HG03571 (cell line): ENCODE results near the gene ZDHHC14.

ENCODE experiments used
- ATAC-seq: cut with Tn5 transposase; IDR thresholded peaks from one replicate; pipeline ENCODE4 v1.9.1; 2021; ENCODE audit not compliant: unreplicated experiment

Gene ZDHHC14

DNA sequence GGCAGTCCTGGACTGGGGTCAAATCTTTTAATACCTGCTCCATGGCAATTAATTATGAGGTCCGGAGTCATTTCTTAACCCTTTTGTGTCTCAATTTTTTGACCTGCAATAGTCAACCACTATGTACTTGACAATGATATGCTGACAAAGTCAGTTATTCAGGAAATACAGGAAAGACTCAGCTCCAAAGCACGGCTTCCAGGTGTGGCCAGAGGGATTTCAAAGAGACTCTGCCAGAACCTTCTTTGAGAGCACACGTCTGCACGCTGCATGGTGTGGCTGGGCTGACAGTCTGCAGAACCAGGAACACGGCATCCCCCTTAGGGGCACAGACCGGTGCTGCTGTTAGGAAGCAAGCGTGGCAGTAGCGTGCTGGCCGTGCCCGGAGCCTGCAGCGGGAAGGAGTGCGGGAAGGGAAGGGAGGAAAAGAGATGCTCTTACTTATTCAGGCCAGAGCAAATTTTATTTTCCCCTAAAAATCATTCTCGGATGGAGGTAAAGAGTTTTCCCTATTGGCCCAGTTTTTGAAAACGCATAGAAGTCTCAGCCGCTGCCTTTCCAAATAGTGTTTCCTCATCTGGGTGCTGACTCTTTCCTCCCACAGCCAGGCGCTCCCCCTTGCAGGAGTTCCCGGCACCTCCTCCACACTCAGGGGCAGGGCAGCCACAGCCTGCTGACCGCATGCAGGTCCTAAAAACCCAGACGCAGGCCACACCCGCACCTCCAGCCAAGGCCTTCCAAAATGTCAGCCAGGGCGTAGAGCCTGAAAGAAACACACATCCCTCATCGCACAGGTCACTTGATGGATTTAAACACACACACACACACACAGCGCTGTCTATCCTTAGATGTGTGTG is 254.6 kb downstream of the ZDHHC14 start:
- ATAC-seq, result no peak

DNA sequence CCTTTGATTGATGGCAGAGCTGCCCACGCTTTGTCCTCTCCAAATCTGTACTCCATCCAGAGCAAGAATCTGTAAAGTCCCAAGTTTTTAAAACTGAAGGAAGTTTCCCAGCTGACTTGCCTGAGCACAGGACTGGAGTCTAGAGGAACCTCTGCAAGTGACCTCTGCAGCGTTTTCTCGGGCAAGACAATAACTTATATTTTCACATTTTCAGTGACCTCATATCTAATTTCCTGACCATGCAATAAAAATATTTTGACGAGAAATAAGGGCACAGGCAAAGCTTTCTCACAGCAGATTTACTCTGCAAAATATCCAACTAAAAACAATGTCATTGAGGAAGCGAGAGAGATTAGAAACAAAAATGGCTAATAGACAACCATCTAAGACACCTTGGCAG is 256.5 kb downstream of the ZDHHC14 start:
- ATAC-seq, result no peak

GRCh38 chr6:157637941-157638662 is 257.1 kb downstream of the ZDHHC14 start:
- ATAC-seq, result no peak

DNA sequence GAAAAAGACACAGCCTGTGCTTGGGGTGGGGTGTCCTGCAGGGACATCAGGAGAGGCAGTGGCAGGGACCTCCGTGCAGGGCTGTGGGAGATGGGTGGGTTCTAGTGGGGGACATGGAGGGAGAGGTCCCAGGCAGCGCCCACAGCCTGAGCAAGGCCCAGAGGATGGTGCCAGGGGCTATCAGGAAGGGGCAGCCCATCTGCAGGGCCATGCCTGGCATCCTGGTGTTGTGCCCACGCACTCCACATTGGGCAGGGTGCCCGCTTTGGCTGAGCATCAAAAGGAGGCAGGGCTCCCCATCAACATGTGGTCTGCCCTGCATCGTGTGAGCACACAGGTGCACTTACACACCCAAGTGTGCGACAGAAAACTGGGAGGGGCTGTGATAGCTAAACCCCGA is 257.8 kb downstream of the ZDHHC14 start:
- no peak for ATAC-seq

- ATAC-seq, result no peak
These were observed 259.9 kb downstream of the ZDHHC14 start for GRCh38 chr6:157640746-157641451.

DNA sequence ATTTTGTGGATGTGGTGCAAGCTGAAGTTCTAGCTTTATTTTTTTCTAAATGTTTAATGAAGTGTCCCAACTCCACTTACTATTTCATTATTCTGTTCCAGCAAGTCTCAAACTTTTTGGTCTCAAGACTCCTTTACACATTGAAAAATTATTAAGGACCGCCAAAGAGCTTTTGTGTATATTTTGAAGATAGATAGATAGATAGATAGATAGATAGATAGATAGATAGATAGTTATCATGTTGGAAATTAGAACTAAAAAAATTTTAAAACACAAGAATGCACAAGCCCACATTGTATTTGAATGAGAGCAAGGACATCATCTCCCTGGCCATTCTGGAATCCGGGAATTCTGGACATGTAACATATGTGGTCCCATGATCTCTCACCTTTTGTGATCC is 260.8 kb downstream of the ZDHHC14 start:
- ATAC-seq, result no peak

DNA sequence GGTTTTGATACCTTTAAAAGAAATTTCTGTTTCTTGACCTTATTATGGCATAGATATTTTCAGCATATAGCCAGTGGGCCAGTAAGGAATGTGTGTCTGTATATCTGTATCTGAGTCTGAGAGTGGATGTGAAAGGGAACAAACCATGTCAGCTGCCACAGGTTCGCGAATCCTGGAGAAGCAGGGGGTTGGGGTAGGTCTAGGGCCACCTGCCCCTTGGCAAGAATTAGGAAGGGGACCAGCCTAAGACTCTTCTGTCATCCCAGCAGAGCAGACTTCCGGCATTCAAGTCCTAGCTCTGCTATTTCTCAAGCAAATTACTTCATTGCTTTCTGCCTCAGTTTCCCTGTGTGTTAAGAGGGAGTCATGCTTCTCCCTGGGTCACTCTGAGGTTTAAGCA is 261.7 kb downstream of the ZDHHC14 start:
- ATAC-seq, result no peak

DNA sequence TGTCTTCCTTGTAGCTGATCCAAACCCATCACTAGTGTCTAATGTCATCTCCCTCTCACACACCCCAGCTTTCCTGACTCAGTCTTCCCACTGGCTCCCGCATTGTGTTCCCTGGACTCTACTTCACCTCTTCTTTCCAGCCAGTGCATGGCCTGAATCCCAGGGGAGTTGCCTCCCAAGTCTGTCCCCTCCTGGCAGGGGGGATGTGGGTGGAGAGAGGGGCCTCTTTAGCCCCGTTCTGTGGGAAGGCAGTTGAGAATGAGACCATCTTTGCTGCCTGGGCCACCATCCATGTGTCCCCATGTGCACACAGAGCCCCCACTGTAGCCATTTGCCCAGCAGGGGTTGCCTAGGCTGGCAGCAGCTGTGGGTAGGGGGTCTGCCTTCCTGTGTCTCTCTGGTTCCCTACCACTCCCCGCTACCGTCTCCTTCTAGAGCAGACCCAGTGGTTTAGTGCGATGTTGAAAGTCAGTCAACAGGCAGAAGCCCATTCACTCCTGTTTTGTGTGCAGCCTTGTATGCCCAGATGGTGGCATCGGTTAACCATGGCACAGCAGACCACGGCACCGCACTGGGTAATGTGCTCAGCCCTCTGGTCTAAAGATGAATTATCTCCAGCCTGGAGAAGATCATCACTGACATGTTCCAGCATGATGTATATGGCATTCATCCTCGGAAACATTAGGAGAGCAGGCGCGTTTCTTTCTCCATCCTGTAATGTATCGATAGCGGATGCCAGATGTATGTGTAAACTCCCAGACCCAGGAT is 263.2 kb downstream of the ZDHHC14 start:
- ATAC-seq, result no peak

DNA sequence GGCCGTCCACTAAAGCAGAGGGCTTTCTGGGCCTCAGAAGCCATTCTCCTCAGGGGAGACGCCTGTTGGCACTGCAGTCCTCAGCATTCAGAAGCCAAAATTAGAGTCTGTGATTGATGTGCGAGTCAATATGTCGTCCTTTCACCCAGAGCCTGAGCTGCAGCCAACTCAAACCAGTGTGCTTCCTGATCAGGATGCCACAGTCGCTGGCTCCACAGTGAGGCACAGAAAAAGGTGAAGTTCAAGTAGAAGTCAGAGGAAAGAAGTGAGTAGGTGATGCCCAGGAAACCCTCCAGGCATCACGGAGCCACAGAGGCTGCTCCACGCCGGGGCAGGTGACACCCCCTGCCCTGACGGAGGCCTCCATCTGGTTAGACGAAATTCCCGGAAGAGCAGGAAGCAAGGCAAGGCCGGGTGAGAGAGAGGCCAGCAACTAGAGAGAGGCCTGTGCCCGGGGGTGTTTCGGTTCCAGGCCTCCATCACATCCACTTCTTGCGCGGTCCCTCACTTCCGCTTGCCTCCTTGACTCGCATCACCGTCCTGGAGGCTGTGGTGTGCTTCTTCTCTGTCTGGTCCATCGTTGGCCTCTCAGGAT is 264.3 kb downstream of the ZDHHC14 start:
- ATAC-seq, result no peak

DNA sequence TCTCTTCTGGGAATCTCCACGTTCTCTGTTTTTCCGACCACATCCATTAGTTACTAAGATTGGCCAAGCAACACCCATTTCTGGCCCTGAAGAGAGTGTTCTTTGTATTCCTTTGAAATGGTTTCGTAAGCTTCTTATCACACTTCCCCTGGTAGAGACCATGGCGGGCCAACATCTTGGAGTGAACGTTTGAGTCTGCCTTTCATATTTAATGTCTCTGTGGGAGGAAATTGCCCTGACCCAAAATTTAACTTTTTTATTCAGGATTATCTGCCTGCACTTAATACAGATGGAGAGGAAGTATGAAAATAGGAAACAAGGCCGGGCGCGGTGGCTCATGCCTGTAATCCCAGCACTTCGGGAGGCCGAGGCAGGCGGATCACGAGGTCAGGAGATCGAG is 265.0 kb downstream of the ZDHHC14 start:
- ATAC-seq, result no peak

DNA sequence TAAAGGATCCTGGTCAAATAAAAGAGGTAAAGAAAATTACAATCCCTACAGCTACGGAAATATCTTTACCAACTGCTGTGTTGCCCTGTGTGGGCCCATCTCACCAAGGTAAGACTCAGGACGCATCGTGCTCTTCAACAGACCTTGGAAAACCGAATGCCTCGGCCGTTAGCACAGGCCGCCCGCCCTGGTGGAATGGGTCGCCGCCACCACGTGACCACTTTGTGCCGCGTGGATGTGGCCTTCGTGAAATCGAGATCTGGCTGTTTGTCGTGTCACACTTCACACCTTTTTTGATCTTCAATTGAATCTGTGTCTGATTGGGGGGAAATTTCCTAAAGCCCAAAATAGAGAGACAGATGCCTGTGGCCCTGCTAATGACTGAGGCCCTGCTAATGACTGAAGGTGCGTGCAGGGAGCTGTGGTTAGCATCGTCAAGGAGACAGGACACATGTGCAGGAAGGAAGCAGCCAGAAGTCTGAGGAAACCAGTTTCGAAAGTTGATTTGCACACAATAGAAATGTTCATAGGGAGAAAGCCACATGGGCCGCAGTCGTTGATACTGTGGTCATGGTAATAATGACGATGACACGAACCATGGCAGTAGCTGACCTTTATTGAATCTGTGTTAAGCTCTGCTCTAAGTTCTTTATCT is 266.4 kb downstream of the ZDHHC14 start:
- ATAC-seq, result no peak

- ATAC-seq, result no peak
These were observed 267.6 kb downstream of the ZDHHC14 start for GRCh38 chr6:157648561-157648960.

- no peak for ATAC-seq
These were observed 268.6 kb downstream of the ZDHHC14 start for GRCh38 chr6:157649311-157650260.

- ATAC-seq, result no peak
These were observed 269.3 kb downstream of the ZDHHC14 start for GRCh38 chr6:157650261-157650640.

DNA sequence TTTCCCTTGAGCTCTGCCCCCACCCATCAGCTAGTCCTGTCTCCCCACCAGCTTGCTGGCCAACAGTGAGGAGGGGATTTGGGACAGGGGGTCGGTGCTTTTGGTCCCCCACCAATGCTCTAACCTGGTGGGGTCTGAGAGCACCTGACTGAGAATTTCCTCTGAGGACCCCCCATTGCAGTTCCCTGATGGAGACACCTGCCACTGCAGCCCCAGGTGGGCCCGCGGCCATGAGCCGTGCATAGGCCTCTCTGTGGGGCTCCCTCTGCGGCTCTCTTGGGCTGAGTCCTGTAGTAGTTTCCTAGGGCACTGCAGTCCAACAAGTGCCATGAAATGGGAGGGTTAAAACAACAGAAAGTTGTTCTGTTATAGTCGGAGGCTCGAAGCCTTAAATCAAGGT is 269.8 kb downstream of the ZDHHC14 start:
- no peak for ATAC-seq

DNA sequence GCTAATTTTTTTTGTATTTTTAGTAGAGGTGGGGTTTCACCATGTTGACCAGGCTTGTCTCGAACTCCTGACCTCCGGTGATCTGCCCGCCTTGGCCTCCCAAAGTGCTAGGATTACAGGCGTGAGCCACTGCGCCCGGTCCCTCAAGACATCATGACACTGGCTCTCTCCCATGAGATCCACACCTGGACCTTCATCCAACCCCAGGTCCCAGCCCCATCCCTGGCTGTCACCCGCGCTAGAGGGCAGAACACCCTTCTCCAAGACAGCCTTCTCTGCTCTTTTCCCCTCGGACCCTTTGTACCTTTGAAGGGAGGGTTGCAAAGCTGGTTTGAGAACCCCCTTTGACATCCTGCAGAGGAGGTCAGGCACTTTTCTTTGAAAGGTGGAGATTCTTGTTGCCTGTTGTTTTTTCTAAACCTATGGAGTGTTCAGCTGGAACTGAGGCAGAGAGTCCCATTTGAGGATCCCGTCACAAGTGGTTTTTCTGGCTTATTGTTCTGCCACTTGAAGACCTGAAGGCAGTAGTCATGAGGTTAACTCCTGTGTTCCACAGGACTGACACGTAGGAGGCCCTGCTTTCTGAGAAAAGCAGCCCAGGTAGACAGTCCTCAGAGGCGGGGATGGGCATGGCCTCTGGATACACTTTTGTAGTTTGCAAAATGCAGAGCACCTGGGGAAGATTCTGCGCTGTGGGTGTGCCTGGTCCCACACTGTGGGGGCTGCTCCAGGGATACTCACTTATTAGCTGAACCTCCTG is 270.9 kb downstream of the ZDHHC14 start:
- ATAC-seq, result no peak

- ATAC-seq, result no peak
These were observed 271.8 kb downstream of the ZDHHC14 start for GRCh38 chr6:157652601-157653363.

DNA sequence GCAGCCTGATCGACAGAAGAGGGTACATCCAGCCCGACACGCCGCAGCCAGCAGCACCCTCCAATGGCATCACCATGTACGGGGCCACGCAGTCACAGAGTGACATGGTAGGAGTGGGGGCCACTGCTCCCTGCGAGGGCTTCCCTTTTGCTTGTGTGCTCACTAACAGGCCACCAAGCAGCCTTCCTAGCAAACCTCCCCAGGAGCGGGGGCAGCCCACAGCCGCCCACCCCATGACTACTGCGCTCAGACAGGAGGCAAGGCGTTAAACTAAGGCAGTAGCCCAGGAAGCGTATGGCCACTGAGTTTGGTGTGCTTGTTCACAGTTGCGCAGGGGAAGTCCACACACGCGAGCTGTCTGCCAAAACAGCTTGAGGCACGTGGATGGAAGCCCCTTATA is 272.5 kb downstream of the ZDHHC14 start:
- ATAC-seq, result no peak
